ENCODE data around the gene NDE1. TPM values are rescaled to one million over a fixed set of nuclear protein-coding genes. Genes with fewer than 3 reads are reported as not detected.
"Not testable (repeated sequence)": the region's sequence is repeated elsewhere in the genome, so short reads cannot be mapped to it uniquely, and the experiment has no call there.

Gene NDE1
- total RNA-seq, 1 donor from 2014 or later: 55.0 TPM

GRCh38 chr16:15689290-15689689 is 39.2 kb downstream of the NDE1 start:
- Histone ChIP-seq H3K4me3 (no peak overlapping the region), H3K36me3 (peaks cover 0 to 71% of the 10 kb centered on the region in 2 donors), H3K9me3 (no peaks in the 10 kb centered on the region), H3K4me1 (no peaks in the 10 kb centered on the region), H3K27ac (no peak overlapping the region), H3K27me3 (no peaks in the 10 kb centered on the region)
- DNase-seq (ENCODE audit: extremely low spot score in 2 of 2): no peak
- TF ChIP-seq POLR2A (IDR thresholded peaks at IDR 0.05): no peak
- no peak for TF ChIP-seq POLR2AphosphoS5 (IDR thresholded peaks at IDR 0.05; ENCODE audit: insufficient read depth in 1 of 2, low read depth in 1 of 2)
- TF ChIP-seq CTCF (IDR thresholded peaks at IDR 0.05): no peak
- intact Hi-C loops (cut with DNase I): no loop called here

GRCh38 chr16:15690296-15690695 is 40.3 kb downstream of the NDE1 start:
- peaks cover 0 to 73% of the 10 kb centered on the region in 2 donors for H3K36me3 ChIP-seq

GRCh38 chr16:15691046-15691445 is 41.0 kb downstream of the NDE1 start:
- DNase-seq (ENCODE audit: extremely low spot score in 2 of 2): no peak
- Histone ChIP-seq H3K27ac (no peak overlapping the region), H3K36me3 (peaks cover 0 to 69% of the 10 kb centered on the region in 2 donors), H3K9me3 (no peaks in the 10 kb centered on the region), H3K4me1 (no peaks in the 10 kb centered on the region), H3K4me3 (no peak overlapping the region), H3K27me3 (no peaks in the 10 kb centered on the region)
- intact Hi-C loops (cut with DNase I): no loop called here
- TF ChIP-seq POLR2AphosphoS5 (IDR thresholded peaks at IDR 0.05; ENCODE audit: insufficient read depth in 1 of 2, low read depth in 1 of 2): no peak
- TF ChIP-seq POLR2A (IDR thresholded peaks at IDR 0.05): no peak
- TF ChIP-seq CTCF (IDR thresholded peaks at IDR 0.05): no peak

More at GRCh38 chr16:15690296-15690695, 40.3 kb downstream of the NDE1 start:
- Histone ChIP-seq H3K4me3 (no peak overlapping the region), H3K9me3 (no peaks in the 10 kb centered on the region), H3K27ac (no peak overlapping the region), H3K27me3 (no peaks in the 10 kb centered on the region), H3K4me1 (no peaks in the 10 kb centered on the region)
- DNase-seq (ENCODE audit: extremely low spot score in 2 of 2): no peak
- intact Hi-C loops (cut with DNase I): no loop called here
- TF ChIP-seq POLR2AphosphoS5 (IDR thresholded peaks at IDR 0.05; ENCODE audit: insufficient read depth in 1 of 2, low read depth in 1 of 2): no peak
- no peak for TF ChIP-seq POLR2A (IDR thresholded peaks at IDR 0.05)
- TF ChIP-seq CTCF (IDR thresholded peaks at IDR 0.05): no peak

- DNase-seq (ENCODE audit: extremely low spot score in 2 of 2); H3K9me3 ChIP-seq; H3K4me3 ChIP-seq; intact Hi-C loops (cut with DNase I); H3K27me3 ChIP-seq; H3K27ac ChIP-seq; H3K4me1 ChIP-seq: not testable (repeated sequence)
- H3K36me3 ChIP-seq: peaks cover 0 to 77% of the 10 kb centered on the region in 2 donors
These were observed 42.5 kb downstream of the NDE1 start for GRCh38 chr16:15692508-15692907.

- intact Hi-C loops (cut with DNase I): no loop called here
- Histone ChIP-seq H3K4me1 (no peaks in the 10 kb centered on the region), H3K4me3 (no peak overlapping the region), H3K9me3 (no peaks in the 10 kb centered on the region), H3K27me3 (no peaks in the 10 kb centered on the region), H3K36me3 (peaks cover 0 to 80% of the 10 kb centered on the region in 2 donors), H3K27ac (no peak overlapping the region)
- no peak for DNase-seq (ENCODE audit: extremely low spot score in 2 of 2)
- TF ChIP-seq CTCF (IDR thresholded peaks at IDR 0.05): no peak
- TF ChIP-seq POLR2A (IDR thresholded peaks at IDR 0.05): no peak
- TF ChIP-seq POLR2AphosphoS5 (IDR thresholded peaks at IDR 0.05; ENCODE audit: insufficient read depth in 1 of 2, low read depth in 1 of 2): no peak
These were observed 44.5 kb downstream of the NDE1 start for GRCh38 chr16:15694499-15694898.
